ENCODE results near the gene TMEM101. TPM values are rescaled to one million over a fixed set of nuclear protein-coding genes. Genes with fewer than 3 reads are reported as not detected.
"Not testable (repeated sequence)": the region's sequence is repeated elsewhere in the genome, so short reads cannot be mapped to it uniquely, and the experiment has no call there.

Gene TMEM101
- total RNA-seq, 2 experiments from 2014 or later, result 26.5 to 27.2 TPM

GRCh38 chr17:43962479-43962878, 52.3 kb downstream of the TMEM101 start:
- BruUV-seq (replicated peaks), result no TSS peak
- POLR2A ChIA-PET, result no interaction called here

GRCh38 chr17:43961954-43962353, 52.8 kb downstream of the TMEM101 start:
- ChIA-PET CTCF (ENCODE audit: unreplicated experiment) (no interaction called here), POLR2A (no interaction called here)
- BruUV-seq (replicated peaks), result no TSS peak
- no peaks in the 10 kb centered on the region for H3K9me2 ChIP-seq (ENCODE audit: insufficient read depth, low read length)
- TF ChIP-seq EZH2phosphoT487 (IDR thresholded peaks at IDR 0.05; ENCODE audit: borderline replicate concordance, low read depth, low read length) (no peak), CTCF (conservative IDR thresholded peaks at IDR 0.05; ENCODE audit: low read length) (no peak)
- no peak overlapping the region for H2AFZ ChIP-seq (ENCODE audit: low read length)
- no peak overlapping the region for H3K4me2 ChIP-seq (ENCODE audit: low read length)
- no peak overlapping the region for H3K4me3 ChIP-seq (ENCODE audit: low read depth, low read length, poor library complexity, severe bottlenecking)
- H3K36me3 ChIP-seq (ENCODE audit: insufficient read depth, low read length), result no peaks in the 10 kb centered on the region
- intact Hi-C loops (cut with micrococcal nuclease; ENCODE audit: unreplicated experiment), result no loop called here
- H4K20me1 ChIP-seq (ENCODE audit: insufficient read depth, low read length), result no peaks in the 10 kb centered on the region
- DNase-seq (ENCODE audit: low spot score), result no peak
- no peaks in the 10 kb centered on the region for H3K79me2 ChIP-seq (ENCODE audit: insufficient read depth, low read depth, low read length)
- no peak overlapping the region for H3K27ac ChIP-seq (ENCODE audit: low read depth, low read length, poor library complexity, severe bottlenecking)
- no peaks in the 10 kb centered on the region for H3K9me3 ChIP-seq (ENCODE audit: low read length)
- no peaks in the 10 kb centered on the region for H3K4me1 ChIP-seq (ENCODE audit: insufficient read depth, low read length, poor library complexity, severe bottlenecking)

More at GRCh38 chr17:43962479-43962878, 52.3 kb downstream of the TMEM101 start:
- CTCF ChIA-PET (ENCODE audit: unreplicated experiment), result no interaction called here
- no peaks in the 10 kb centered on the region for H3K79me2 ChIP-seq (ENCODE audit: insufficient read depth, low read depth, low read length)
- TF ChIP-seq EZH2phosphoT487 (IDR thresholded peaks at IDR 0.05; ENCODE audit: borderline replicate concordance, low read depth, low read length), result no peak
- TF ChIP-seq CTCF (conservative IDR thresholded peaks at IDR 0.05; ENCODE audit: low read length), result no peak
- no peak for DNase-seq (ENCODE audit: low spot score)
- intact Hi-C loops (cut with micrococcal nuclease; ENCODE audit: unreplicated experiment), result no loop called here
- no peak overlapping the region for H3K27ac ChIP-seq (ENCODE audit: low read depth, low read length, poor library complexity, severe bottlenecking)
- no peak overlapping the region for H3K4me3 ChIP-seq (ENCODE audit: low read depth, low read length, poor library complexity, severe bottlenecking)
- no peaks in the 10 kb centered on the region for H4K20me1 ChIP-seq (ENCODE audit: insufficient read depth, low read length)
- H3K4me1 ChIP-seq (ENCODE audit: insufficient read depth, low read length, poor library complexity, severe bottlenecking), result no peaks in the 10 kb centered on the region
- no peak overlapping the region for H2AFZ ChIP-seq (ENCODE audit: low read length)
- H3K9me3 ChIP-seq (ENCODE audit: low read length), result no peaks in the 10 kb centered on the region
- no peaks in the 10 kb centered on the region for H3K36me3 ChIP-seq (ENCODE audit: insufficient read depth, low read length)
- H3K4me2 ChIP-seq (ENCODE audit: low read length), result no peak overlapping the region
- no peaks in the 10 kb centered on the region for H3K9me2 ChIP-seq (ENCODE audit: insufficient read depth, low read length)

- H3K9me2 ChIP-seq (ENCODE audit: insufficient read depth, low read length); H3K27ac ChIP-seq (ENCODE audit: low read depth, low read length, poor library complexity, severe bottlenecking); H3K4me2 ChIP-seq (ENCODE audit: low read length); intact Hi-C loops (cut with micrococcal nuclease; ENCODE audit: unreplicated experiment); H3K79me2 ChIP-seq (ENCODE audit: insufficient read depth, low read depth, low read length); H3K4me3 ChIP-seq (ENCODE audit: low read depth, low read length, poor library complexity, severe bottlenecking); H4K20me1 ChIP-seq (ENCODE audit: insufficient read depth, low read length); DNase-seq (ENCODE audit: low spot score); CTCF ChIA-PET (ENCODE audit: unreplicated experiment); H3K36me3 ChIP-seq (ENCODE audit: insufficient read depth, low read length); BruUV-seq (replicated peaks); H2AFZ ChIP-seq (ENCODE audit: low read length); H3K9me3 ChIP-seq (ENCODE audit: low read length); H3K4me1 ChIP-seq (ENCODE audit: insufficient read depth, low read length, poor library complexity, severe bottlenecking): not testable (repeated sequence)
- POLR2A ChIA-PET, result interaction anchor here (0.7 kb wide), 1 partner anchor 548 kb away, joined by 5 read pairs; no protein-coding TSS in a partner anchor
Measured at GRCh38 chr17:43961292-43961691, 53.5 kb downstream of the TMEM101 start.

Small RNAs within 50 kb of the gene (small RNA-seq; reads per million reads assigned to genes)
- gene RF00012, result not detected

Other genes with a start within 250 kb of the TMEM101 start
- 3.0 and 9.0 TPM in 2 replicates for gene DUSP3, start 236.0 kb downstream of the TMEM101 start, total RNA-seq (2014; rRNA removed; shearing (Covaris generic))
- 6.9 and 9.8 TPM in 2 replicates for gene DUSP3, start 236.0 kb downstream of the TMEM101 start, total RNA-seq (2022)
- gene CFAP97D1, start 234.5 kb downstream of the TMEM101 start, total RNA-seq (2014; rRNA removed; shearing (Covaris generic)), result not detected in 2 replicates
- gene CFAP97D1, start 234.5 kb downstream of the TMEM101 start, total RNA-seq (2022), result not detected in 2 replicates
- gene MPP3, start 181.8 kb downstream of the TMEM101 start, total RNA-seq (2014; rRNA removed; shearing (Covaris generic)), result not detected in 2 replicates
- not detected in 2 replicates for gene MPP3, start 181.8 kb downstream of the TMEM101 start, total RNA-seq (2022)
- not detected in 2 replicates for gene CD300LG, start 167.8 kb downstream of the TMEM101 start, total RNA-seq (2014; rRNA removed; shearing (Covaris generic))
- gene CD300LG, start 167.8 kb downstream of the TMEM101 start, total RNA-seq (2022), result not detected in 2 replicates
- 0.16 and 0.39 TPM in 2 replicates for gene MPP2, start 107.4 kb downstream of the TMEM101 start, total RNA-seq (2014; rRNA removed; shearing (Covaris generic))
- 0.63 and 0.67 TPM in 2 replicates for gene MPP2, start 107.4 kb downstream of the TMEM101 start, total RNA-seq (2022)
- gene PPY, start 72.5 kb downstream of the TMEM101 start, total RNA-seq (2014; rRNA removed; shearing (Covaris generic)), result not detected in 2 replicates
- not detected in 2 replicates for gene PPY, start 72.5 kb downstream of the TMEM101 start, total RNA-seq (2022)
- gene PYY, start 61.0 kb downstream of the TMEM101 start, total RNA-seq (2014; rRNA removed; shearing (Covaris generic)), result not detected in 2 replicates
- not detected in 2 replicates for gene PYY, start 61.0 kb downstream of the TMEM101 start, total RNA-seq (2022)
- 0.32 and 0.54 TPM in 2 replicates for gene NAGS, start 10.3 kb downstream of the TMEM101 start, total RNA-seq (2014; rRNA removed; shearing (Covaris generic))
- 0.61 and 1.5 TPM in 2 replicates for gene NAGS, start 10.3 kb downstream of the TMEM101 start, total RNA-seq (2022)
- gene LSM12, start 51.7 kb upstream of the TMEM101 start, total RNA-seq (2014; rRNA removed; shearing (Covaris generic)), result 26.6 and 35.4 TPM in 2 replicates
- gene LSM12, start 51.7 kb upstream of the TMEM101 start, total RNA-seq (2022), result 67.9 and 68.0 TPM in 2 replicates
- gene G6PC3, start 55.8 kb upstream of the TMEM101 start, total RNA-seq (2014; rRNA removed; shearing (Covaris generic)), result 10.7 and 20.6 TPM in 2 replicates
- 41.4 and 46.1 TPM in 2 replicates for gene G6PC3, start 55.8 kb upstream of the TMEM101 start, total RNA-seq (2022)
- gene HDAC5, start 108.7 kb upstream of the TMEM101 start, total RNA-seq (2014; rRNA removed; shearing (Covaris generic)), result 26.4 and 41.5 TPM in 2 replicates
- gene HDAC5, start 108.7 kb upstream of the TMEM101 start, total RNA-seq (2022), result 31.4 and 36.3 TPM in 2 replicates
- 10.9 and 13.3 TPM in 2 replicates for gene HROB, start 127.0 kb upstream of the TMEM101 start, total RNA-seq (2014; rRNA removed; shearing (Covaris generic))
- gene HROB, start 127.0 kb upstream of the TMEM101 start, total RNA-seq (2022), result 24.7 and 27.3 TPM in 2 replicates
- gene ASB16, start 155.7 kb upstream of the TMEM101 start, total RNA-seq (2014; rRNA removed; shearing (Covaris generic)), result 0.44 and 0.57 TPM in 2 replicates
- 0.30 and 1.7 TPM in 2 replicates for gene ASB16, start 155.7 kb upstream of the TMEM101 start, total RNA-seq (2022)
- 16.0 and 21.3 TPM in 2 replicates for gene TMUB2, start 172.0 kb upstream of the TMEM101 start, total RNA-seq (2014; rRNA removed; shearing (Covaris generic))
- gene TMUB2, start 172.0 kb upstream of the TMEM101 start, total RNA-seq (2022), result 21.9 and 25.9 TPM in 2 replicates
- 57.7 and 66.5 TPM in 2 replicates for gene ATXN7L3, start 184.9 kb upstream of the TMEM101 start, total RNA-seq (2014; rRNA removed; shearing (Covaris generic))
- 106 and 107 TPM in 2 replicates for gene ATXN7L3, start 184.9 kb upstream of the TMEM101 start, total RNA-seq (2022)
- gene UBTF, start 204.7 kb upstream of the TMEM101 start, total RNA-seq (2014; rRNA removed; shearing (Covaris generic)), result 155 and 257 TPM in 2 replicates
- gene UBTF, start 204.7 kb upstream of the TMEM101 start, total RNA-seq (2022), result 215 and 228 TPM in 2 replicates

Data from OCI-LY7 (cell line).